ENCODE measurements around the gene FBXL16. TPM values are rescaled to one million over a fixed set of nuclear protein-coding genes. Genes with fewer than 3 reads are reported as not detected.

Gene FBXL16
- total RNA-seq, 1 donor, result not detected

DNA sequence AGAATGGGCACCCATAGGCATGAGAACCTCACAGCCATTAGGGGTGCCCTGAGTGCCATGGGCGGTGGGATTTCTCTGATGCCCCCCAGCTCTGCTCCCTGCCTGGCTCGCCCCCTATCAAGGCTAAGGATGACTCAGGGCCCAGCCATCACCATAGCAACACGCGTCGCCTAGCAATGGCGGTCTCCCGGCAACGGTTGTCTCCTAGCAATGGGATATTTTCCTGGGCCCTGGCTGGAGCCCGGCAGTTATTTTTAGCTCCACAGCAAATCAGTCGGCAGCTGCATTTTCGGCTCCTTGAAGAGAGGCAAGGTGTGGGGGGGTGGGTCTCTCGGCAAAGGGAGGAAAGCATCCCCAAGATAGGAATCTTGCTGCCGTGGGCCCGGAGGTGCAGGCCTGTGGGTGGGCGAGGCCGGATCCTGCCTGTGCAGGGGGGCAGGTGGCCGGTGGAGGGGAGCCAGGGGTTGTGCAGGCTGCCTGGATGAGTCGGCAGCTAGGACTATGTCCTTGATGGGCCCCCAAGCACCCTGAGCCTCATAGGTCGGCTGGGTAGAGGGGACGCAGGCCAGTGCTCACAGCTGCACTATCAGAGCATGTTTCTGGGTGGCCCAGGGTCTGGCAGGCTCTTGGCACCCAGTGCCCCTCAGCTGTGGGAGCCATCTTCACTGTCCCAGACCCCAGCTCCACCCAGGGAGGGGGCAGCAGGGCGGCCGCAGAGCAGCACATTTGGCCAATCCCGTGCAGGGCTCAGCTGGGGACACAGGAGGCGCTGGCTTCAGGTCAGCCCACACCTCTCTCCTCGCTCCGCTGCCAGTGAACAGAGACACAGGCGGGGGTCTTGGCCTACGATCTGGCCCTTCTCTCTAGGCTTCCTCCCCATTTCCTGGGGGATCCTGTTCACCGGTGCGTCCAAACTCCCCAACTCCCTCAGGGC lies 4.2 kb upstream of the FBXL16 start:
- peaks cover 9% of the 10 kb centered on the region for H3K4me1 ChIP-seq (ENCODE audit: insufficient read depth, low read length)
- peaks cover 39% of the 10 kb centered on the region for H3K27me3 ChIP-seq (ENCODE audit: insufficient read depth, low read length)
- peaks cover 4% of the 10 kb centered on the region for H4K20me1 ChIP-seq (ENCODE audit: insufficient read depth, low read length)
- H3K79me2 ChIP-seq (ENCODE audit: insufficient read depth, low read length), result no peaks in the 10 kb centered on the region
- H3K4me2 ChIP-seq (ENCODE audit: insufficient read depth, low read length), result no peak overlapping the region
- H3K36me3 ChIP-seq (ENCODE audit: insufficient read depth, low read length), result no peaks in the 10 kb centered on the region
- TF ChIP-seq, protein P1, sequence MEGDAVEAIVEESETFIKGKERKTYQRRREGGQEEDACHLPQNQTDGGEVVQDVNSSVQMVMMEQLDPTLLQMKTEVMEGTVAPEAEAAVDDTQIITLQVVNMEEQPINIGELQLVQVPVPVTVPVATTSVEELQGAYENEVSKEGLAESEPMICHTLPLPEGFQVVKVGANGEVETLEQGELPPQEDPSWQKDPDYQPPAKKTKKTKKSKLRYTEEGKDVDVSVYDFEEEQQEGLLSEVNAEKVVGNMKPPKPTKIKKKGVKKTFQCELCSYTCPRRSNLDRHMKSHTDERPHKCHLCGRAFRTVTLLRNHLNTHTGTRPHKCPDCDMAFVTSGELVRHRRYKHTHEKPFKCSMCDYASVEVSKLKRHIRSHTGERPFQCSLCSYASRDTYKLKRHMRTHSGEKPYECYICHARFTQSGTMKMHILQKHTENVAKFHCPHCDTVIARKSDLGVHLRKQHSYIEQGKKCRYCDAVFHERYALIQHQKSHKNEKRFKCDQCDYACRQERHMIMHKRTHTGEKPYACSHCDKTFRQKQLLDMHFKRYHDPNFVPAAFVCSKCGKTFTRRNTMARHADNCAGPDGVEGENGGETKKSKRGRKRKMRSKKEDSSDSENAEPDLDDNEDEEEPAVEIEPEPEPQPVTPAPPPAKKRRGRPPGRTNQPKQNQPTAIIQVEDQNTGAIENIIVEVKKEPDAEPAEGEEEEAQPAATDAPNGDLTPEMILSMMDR (IDR thresholded peaks at IDR 0.05; ENCODE audit: extremely low read depth, low read depth, low read length), result no peak
- no peak overlapping the region for H2AFZ ChIP-seq (ENCODE audit: low read length)
- DNase-seq (ENCODE audit: insufficient read length, low spot score, missing footprints), result peak; percentile 100
- no peaks in the 10 kb centered on the region for H3K9me3 ChIP-seq (ENCODE audit: low read depth, low read length)
- peak overlapping the region; percentile 39 for H3K4me3 ChIP-seq (ENCODE audit: insufficient read depth, low read length)
- H3K27ac ChIP-seq (ENCODE audit: low read depth, low read length), result no peak overlapping the region

DNA sequence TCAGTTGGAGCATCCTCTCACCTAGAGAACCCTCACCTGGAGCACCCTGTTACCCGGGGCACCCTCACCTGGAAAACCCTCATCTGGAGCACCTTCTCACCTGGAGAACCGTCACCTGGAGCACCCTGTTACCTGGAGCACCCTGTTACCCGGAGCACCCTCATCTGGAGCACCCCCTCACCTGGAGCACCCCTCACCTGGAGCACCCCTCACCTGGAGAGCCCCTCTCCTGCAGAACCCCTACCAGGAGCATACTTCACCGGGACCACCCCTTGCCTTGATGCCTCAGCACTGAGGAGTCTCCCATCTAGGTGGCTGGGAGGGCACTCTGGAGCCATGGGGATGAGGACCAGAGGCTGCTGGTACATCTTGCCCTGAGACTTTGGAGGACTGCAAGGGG lies 3.4 kb upstream of the FBXL16 start:
- Histone ChIP-seq H3K9me3 (ENCODE audit: low read depth, low read length) (no peaks in the 10 kb centered on the region), H3K4me1 (ENCODE audit: insufficient read depth, low read length) (peaks cover 6% of the 10 kb centered on the region), H2AFZ (ENCODE audit: low read length) (no peak overlapping the region), H3K4me2 (ENCODE audit: insufficient read depth, low read length) (no peak overlapping the region), H3K36me3 (ENCODE audit: insufficient read depth, low read length) (no peaks in the 10 kb centered on the region), H3K79me2 (ENCODE audit: insufficient read depth, low read length) (no peaks in the 10 kb centered on the region), H4K20me1 (ENCODE audit: insufficient read depth, low read length) (peaks cover 7% of the 10 kb centered on the region), H3K27me3 (ENCODE audit: insufficient read depth, low read length) (peaks cover 47% of the 10 kb centered on the region), H3K4me3 (ENCODE audit: insufficient read depth, low read length) (no peak overlapping the region), H3K27ac (ENCODE audit: low read depth, low read length) (no peak overlapping the region)
- no peak for DNase-seq (ENCODE audit: insufficient read length, low spot score, missing footprints)
- TF ChIP-seq, protein P1 (IDR thresholded peaks at IDR 0.05; ENCODE audit: extremely low read depth, low read depth, low read length), result no peak

DNA sequence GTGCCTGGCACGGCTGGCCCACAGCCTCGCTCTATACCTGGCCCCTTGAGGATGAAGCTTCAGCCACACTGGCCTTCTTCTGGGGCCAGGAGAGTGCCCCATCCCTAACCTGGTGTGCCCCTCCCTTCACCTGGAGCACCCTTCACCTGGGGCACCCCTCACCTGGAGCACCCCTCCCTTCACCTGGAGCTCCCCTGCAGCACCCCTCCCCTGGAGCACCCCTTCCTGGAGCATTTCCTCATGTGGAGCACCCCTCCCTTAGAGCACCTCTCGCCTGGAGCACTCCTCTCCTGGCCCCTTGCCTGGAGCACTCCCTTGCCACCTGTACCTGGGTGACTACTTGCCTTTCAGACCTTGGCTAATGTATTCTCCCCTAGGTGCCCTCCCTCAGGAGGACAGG lies 2.4 kb upstream of the FBXL16 start:
- H3K4me2 ChIP-seq (ENCODE audit: insufficient read depth, low read length), result no peak overlapping the region
- no peaks in the 10 kb centered on the region for H3K79me2 ChIP-seq (ENCODE audit: insufficient read depth, low read length)
- no peaks in the 10 kb centered on the region for H3K36me3 ChIP-seq (ENCODE audit: insufficient read depth, low read length)
- H3K27ac ChIP-seq (ENCODE audit: low read depth, low read length), result no peak overlapping the region
- H3K27me3 ChIP-seq (ENCODE audit: insufficient read depth, low read length), result peaks cover 56% of the 10 kb centered on the region
- DNase-seq (ENCODE audit: insufficient read length, low spot score, missing footprints), result no peak
- H3K9me3 ChIP-seq (ENCODE audit: low read depth, low read length), result no peaks in the 10 kb centered on the region
- H2AFZ ChIP-seq (ENCODE audit: low read length), result no peak overlapping the region
- TF ChIP-seq, protein P1 (IDR thresholded peaks at IDR 0.05; ENCODE audit: extremely low read depth, low read depth, low read length), result no peak
- H3K4me3 ChIP-seq (ENCODE audit: insufficient read depth, low read length), result no peak overlapping the region
- H3K4me1 ChIP-seq (ENCODE audit: insufficient read depth, low read length), result peaks cover 6% of the 10 kb centered on the region
- H4K20me1 ChIP-seq (ENCODE audit: insufficient read depth, low read length), result peaks cover 9% of the 10 kb centered on the region

DNA sequence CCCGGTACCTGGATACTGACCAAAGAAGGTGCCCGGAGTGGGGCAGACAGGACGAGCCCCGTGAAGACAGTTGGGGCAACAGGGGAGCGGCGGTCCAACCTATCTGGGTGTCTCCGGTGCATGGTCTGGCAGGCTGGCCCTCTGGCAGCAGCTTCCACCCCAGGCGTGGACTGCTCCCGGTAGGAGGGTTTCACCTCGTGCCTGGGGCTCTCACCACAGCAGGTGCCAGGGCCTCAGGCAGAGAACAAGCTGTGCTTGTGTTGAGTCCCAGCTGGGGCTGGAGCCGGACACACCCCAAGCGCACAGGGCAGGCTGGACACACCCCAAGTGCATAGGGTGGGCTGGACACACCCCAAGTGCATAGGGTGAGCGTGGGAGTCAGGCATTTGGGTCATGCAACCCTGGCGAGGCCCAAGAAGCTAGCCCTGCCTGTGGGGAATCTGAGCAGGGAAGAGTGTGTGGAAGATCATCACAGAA lies 1.5 kb upstream of the FBXL16 start:
- Histone ChIP-seq H3K79me2 (ENCODE audit: insufficient read depth, low read length) (no peaks in the 10 kb centered on the region), H4K20me1 (ENCODE audit: insufficient read depth, low read length) (peaks cover 14% of the 10 kb centered on the region), H3K27me3 (ENCODE audit: insufficient read depth, low read length) (peaks cover 64% of the 10 kb centered on the region), H3K4me1 (ENCODE audit: insufficient read depth, low read length) (peaks cover 6% of the 10 kb centered on the region), H3K36me3 (ENCODE audit: insufficient read depth, low read length) (no peaks in the 10 kb centered on the region), H3K27ac (ENCODE audit: low read depth, low read length) (no peak overlapping the region), H3K9me3 (ENCODE audit: low read depth, low read length) (no peaks in the 10 kb centered on the region), H3K4me2 (ENCODE audit: insufficient read depth, low read length) (no peak overlapping the region), H3K4me3 (ENCODE audit: insufficient read depth, low read length) (no peak overlapping the region), H2AFZ (ENCODE audit: low read length) (no peak overlapping the region)
- TF ChIP-seq, protein P1 (IDR thresholded peaks at IDR 0.05; ENCODE audit: extremely low read depth, low read depth, low read length), result no peak
- DNase-seq (ENCODE audit: insufficient read length, low spot score, missing footprints), result no peak
